Measurements from ENCODE around the gene LTBP1.

GRCh38 chr2:33160191-33160590 is 213.4 kb downstream of the LTBP1 start:
- TF ChIP-seq EZH2 (IDR thresholded peaks at IDR 0.05; ENCODE audit: low read depth) (no peak), CTCF (conservative IDR thresholded peaks at IDR 0.05) (no peak)
